NB4 (cell line): ENCODE results near the gene NT5DC1.

Experiments
- POLR2A ChIP-seq: IDR thresholded peaks from 2 replicates; pipeline ENCODE4 v1.6.1; 2011; ENCODE audit warnings: mild to moderate bottlenecking; ENCODE audit not compliant: insufficient read length; ENCODE audit errors: extremely low read depth
- TF ChIP-seq, protein P1 (sequence below): IDR thresholded peaks from one replicate; pipeline ENCODE4 v1.5.1; 2012; ENCODE audit warnings: low read depth, low read length
- TF ChIP-seq, protein P2 (sequence below): IDR thresholded peaks from 2 replicates; pipeline ENCODE4 v1.6.1; 2011; ENCODE audit warnings: low read depth, low read length

DNA sequence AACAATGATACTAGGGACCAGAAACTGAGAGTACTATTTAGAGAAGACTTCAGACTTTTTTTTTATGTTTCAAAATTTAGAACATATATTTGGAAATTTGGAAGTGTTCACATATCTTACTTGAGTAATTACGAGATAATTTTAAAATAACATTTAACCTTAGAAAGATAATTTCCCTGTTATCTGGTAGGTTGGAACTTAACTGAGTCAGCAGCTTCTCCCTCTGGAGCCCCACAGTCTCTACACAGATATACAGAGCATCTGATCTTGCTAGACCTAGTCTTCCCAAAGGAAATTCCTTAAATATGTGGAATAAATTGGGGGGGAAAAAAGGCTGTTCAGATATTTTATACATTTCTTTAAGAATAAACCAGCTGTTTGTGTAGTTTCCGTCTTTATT lies 104.6 kb downstream of the NT5DC1 start:
- TF ChIP-seq, protein P1, sequence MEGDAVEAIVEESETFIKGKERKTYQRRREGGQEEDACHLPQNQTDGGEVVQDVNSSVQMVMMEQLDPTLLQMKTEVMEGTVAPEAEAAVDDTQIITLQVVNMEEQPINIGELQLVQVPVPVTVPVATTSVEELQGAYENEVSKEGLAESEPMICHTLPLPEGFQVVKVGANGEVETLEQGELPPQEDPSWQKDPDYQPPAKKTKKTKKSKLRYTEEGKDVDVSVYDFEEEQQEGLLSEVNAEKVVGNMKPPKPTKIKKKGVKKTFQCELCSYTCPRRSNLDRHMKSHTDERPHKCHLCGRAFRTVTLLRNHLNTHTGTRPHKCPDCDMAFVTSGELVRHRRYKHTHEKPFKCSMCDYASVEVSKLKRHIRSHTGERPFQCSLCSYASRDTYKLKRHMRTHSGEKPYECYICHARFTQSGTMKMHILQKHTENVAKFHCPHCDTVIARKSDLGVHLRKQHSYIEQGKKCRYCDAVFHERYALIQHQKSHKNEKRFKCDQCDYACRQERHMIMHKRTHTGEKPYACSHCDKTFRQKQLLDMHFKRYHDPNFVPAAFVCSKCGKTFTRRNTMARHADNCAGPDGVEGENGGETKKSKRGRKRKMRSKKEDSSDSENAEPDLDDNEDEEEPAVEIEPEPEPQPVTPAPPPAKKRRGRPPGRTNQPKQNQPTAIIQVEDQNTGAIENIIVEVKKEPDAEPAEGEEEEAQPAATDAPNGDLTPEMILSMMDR: no peak
- TF ChIP-seq, protein P2, sequence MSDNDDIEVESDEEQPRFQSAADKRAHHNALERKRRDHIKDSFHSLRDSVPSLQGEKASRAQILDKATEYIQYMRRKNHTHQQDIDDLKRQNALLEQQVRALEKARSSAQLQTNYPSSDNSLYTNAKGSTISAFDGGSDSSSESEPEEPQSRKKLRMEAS: no peak
- no peak for TF ChIP-seq POLR2A
